T follicular helper cell (primary cell): Measurements from ENCODE around the gene TPST1.
"Not testable (repeated sequence)": the region's sequence is repeated elsewhere in the genome, so short reads cannot be mapped to it uniquely, and the experiment has no call there.

ENCODE experiments used
- DNase-seq: peaks from one replicate; pipeline ENCODE4 v3.0.0-alpha.2; 2020; ENCODE audit warnings: low read depth

TPST1 gene

DNA sequence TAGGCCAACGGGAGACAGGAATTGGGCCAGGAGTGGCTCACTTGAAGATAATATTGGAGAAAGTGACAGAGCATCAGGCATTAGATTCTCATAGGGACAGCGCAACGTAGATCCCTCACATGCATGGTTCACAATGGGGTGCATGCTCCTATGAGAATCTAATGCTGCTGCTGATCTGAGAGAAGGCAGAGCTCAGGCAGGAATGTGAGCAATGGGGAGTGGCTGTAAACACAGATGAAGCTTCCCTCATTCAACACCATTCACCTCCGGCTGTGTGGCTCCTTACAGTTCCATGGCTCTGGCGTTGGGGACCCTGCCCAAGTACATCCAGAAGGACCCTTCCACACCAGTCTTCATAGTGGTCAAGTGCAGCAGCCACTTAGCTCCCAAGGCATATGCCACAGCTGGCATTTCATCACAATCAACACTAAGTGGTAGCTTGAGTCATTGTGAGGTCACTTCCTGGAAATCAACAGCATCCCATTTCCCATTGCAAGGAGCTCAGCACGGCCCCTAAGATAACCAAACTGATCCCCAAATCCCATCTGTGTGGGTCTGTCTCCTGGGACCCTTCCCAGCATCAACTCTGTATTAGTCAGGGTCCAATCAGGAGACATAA lies 174.5 kb downstream of the TPST1 start:
- no peak for DNase-seq

DNA sequence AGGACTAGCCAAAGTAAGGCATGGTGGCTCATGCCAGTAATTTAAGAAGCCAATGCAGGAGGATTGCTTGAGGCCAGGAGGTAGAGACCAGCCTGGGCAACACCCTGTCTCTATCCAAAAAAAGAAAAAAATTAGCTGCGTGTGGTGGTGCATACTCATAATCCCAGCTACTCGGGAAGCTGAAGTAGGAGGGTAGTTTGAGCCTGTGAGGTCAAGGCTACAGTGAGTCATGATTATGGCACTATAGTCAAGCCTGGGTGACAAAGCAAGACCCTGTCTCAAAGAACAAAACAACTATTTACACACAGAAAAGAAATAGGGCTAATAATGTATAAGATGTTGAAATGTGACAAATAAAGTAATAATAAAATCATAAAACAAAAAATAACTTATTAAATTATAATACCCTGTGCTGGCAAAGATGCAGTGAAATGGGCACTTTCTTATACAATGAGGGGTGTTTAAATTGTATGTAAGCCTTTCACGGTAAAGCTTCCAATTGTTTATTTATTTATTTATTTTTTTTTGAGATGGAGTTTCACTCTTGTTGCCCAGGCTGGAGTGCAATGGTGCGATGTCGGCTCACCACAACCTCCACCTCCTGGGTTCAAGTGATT lies 175.2 kb downstream of the TPST1 start:
- DNase-seq: no peak

DNA sequence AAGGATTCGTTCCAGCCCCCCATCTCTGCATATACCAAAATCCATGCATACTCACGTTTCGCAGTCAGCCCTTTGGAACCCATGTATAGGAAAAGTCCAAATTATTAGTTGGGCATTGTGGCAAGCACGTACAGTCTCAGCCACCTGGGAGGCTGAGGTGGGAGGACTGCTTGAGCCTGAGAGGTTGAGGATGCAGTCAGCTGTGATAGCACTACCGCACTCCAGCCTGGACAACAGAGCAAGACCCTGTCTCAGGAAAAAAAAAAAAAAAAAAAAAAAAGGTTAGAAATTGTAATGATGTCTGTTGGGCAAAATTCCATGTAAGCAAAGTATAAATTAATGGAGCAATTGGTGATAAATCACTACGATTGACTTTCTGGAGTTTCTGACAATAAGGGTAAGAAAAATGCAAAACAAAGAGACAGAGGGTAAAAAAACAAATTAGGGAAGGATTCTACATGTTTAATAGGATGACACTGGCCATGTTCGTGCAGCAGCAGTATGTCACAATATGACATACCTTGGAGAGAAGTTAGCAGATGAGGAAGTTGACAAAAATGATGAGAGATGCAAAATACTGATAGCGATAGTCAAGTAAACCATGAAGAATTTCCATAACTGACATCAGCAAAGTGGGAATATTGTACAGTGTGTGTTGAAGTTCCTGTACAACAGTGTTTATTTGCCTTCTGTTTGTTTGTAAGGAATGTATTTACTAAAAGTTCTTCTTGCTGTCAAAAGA lies 177.2 kb downstream of the TPST1 start:
- not testable (repeated sequence) for DNase-seq

DNA sequence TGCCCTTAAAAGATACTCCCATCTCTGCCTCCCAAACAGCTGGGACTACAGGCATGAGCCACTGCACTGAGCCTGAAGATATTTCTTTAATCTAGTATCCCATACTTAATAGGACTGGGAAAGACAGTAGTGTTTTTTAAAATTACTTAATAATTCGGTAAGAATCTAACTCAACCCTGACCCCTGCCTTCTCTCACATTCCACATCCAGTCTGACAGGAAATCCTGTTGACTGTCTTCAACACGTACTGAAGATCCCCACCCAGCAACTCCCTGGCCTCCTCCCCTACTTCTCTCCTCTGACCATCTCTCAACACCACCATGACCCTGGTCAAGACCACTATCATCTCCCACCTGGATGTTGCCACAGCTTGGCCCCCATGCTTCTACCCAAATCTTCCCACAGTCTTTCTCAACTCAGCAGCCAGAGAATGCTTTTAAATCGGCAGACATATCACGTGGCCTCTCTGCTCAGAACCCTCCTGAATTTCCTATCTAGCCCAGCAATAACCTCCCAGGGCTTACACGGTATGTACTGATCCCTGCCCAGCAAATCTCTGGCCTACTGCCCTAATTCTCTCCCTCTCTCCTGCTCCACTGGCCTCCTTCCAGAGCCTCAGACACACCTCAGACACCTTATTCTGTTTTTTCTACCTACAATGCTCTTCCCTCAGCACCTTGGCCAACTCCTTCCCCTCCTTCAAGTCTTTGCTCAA lies 180.2 kb downstream of the TPST1 start:
- not testable (repeated sequence) for DNase-seq

DNA sequence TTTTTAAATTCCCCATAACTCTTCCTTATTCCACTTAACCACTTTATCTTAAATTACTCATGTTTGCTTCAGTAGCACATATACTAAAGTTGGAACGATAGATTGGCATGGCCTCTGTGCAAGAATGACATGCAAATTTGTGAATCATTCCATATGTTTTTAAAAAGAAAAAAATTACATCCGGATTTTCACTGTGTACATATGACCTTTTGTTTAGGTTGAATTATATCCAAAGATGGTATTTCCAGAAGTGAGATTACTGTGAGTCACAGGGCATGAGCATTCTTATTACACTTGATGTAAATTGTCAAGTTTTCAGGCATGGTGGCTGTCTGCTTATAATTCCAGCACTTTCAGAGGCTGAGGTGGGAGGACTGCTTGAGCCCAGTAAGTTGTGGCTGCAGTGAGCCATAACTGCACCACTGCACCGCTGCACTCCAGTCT lies 190.0 kb downstream of the TPST1 start:
- DNase-seq: not testable (repeated sequence)

DNA sequence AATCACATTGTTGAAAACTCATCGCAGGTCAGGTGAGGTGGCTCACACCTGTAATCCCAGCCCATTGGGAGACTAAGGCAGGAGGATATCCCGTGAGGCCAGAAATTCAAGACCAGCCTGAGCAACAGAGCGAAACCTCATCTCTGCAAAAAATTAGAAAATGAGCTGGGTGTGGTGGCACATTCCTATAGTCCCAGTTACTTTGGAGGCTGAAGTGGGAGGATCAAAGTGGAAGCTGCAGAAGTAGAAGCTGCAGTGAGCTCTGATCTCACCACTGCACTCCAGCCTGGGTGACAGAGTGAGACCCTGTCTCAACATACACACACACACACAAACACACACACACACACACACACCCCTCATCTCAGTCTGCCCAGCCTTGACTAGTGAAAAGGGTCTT lies 190.9 kb downstream of the TPST1 start:
- not testable (repeated sequence) for DNase-seq

DNA sequence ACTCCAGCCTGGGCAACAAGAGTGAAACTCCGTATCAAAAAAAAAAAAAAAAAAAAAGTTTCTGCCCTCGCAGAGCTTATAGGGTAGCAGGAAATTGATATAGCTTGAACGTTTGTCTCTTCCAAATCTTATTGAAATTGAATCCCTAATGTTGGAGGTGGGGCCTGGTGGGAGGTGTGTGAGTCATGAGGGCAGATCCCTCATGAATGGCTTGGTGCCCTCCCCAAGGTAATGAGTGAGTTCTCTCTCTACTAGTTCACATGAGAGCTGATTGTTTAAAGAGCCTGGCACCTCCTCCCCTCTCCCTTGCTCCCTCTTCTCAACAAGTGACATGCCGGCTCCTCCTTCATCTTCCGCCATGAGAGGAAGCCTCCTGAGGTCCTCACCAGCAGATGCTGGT lies 193.7 kb downstream of the TPST1 start:
- not testable (repeated sequence) for DNase-seq

DNA sequence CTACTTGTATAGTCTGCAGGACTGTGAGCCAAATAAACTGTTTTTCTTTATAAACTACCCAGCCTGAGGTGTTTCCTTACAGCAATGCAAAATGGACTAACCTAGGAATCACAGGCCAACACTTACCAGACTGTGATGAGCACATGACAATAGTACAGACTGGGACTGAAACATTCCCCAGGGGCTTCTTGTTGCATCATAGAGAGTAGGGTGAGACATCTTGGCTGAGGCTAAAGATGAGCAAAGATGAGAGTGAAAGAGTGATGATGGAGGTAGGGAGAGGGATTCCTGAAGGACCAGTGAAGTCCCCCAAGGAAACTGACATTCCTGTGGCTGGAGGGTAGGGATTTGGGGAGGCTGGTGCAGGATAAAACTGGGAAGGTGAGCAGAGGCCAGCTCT lies 194.4 kb downstream of the TPST1 start:
- no peak for DNase-seq

DNA sequence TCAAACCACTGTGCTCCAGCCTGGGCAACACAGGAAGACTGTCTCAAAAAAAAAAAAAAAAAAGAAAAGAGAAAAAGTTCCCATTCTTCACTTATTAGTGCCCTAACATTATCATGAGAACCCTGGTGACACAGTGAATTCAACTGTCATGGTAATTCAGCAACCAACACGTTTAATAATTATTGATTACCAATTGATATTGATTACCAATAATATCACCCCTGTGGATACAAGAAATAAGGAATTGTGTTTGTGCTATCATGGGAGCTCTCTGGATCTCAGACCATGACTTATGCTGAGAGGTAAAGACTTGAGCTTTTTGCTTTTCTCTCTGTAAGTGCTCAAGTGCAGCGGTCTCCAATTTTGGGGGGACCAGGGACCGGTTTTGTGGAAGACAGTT lies 195.3 kb downstream of the TPST1 start:
- DNase-seq: no peak

DNA sequence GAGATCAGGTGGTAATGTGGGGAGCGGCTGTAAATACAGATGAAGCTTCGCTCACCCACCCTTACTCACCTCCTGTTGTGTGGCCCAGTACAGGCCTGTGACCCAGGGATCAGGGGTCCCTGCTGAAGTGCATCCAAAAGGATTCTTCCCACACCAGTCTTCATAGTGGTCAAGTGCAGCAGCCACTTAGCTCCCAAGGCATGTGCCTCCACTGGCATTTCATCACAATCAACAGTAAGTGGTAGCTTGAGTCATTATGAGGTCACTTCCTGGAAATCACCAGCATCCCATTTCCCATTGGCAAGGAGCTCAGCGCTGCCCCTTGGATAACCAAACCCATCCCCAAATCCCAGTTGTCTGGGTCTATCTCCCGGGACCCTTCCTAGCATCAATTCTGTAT lies 196.0 kb downstream of the TPST1 start:
- not testable (repeated sequence) for DNase-seq

DNA sequence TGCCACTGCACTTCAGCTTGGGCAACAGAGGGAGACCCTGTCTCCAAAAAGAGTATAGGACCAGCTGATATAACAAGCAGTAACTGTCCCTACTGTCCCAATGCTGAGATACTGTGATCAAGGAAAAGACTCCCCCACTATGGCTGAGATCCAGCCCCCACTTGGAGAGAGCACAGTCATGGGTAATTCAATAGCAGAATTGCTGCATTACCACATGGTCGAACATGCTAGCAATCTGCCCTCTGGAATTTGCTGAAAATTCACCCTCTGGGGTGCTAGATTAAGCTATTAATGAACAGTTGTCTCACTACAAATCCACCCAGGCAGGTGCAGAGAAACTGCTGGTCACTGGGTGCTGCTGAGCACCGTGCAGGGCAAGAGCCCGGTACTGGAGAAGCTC lies 196.8 kb downstream of the TPST1 start:
- not testable (repeated sequence) for DNase-seq

DNA sequence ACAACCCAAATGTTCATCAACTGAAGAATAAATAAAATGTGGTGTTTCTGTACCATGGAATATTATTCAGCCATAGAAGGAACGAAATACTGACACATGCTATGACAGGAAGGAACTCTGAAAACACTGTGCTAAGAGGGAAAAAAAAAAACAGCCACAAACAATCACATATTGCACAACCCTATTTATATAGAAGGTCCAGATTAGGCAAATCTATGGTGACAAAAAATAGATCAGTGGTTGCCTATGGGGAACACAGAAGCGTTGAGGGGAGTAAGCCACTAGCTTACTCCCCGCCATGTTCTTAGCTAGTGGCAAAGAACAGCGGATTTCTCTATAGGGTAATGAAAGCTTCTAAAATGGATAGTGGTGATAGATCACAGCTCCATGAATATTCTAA lies 198.4 kb downstream of the TPST1 start:
- no peak for DNase-seq

DNA sequence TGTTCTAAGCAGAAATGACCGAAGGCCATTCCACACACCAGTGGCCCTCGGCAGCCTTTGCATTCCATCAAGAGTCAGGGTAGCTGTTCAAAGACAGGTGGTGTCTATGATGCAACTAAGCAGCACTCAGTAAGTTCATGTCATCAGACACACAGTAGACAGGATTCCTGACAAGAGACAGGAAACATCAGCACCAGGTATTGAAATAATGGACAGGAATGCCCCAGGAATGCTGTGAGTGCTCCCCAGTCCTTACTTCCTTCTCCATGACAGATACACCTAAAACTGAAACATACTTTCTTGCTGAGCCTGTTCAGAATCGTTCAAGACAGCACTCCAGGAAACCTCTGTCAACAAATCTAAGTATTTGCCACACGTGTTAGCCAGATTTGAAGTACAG lies 204.4 kb downstream of the TPST1 start:
- no peak for DNase-seq
